ENCODE data around the gene SATB1.
"Not testable (repeated sequence)": the region's sequence is repeated elsewhere in the genome, so short reads cannot be mapped to it uniquely, and the experiment has no call there.

SATB1 gene

GRCh38 chr3:18449618-18450017 is 24.5 kb upstream of the SATB1 start:
- H2BK5ac ChIP-seq (ENCODE audit: low read length); H2AK5ac ChIP-seq (ENCODE audit: low read length); H3K18ac ChIP-seq (ENCODE audit: low read length); H3K27ac ChIP-seq (ENCODE audit: low read depth, low read length); H2BK15ac ChIP-seq (replicated peaks; ENCODE audit: low read depth); H4K8ac ChIP-seq (ENCODE audit: low read depth, low read length); H3K4ac ChIP-seq (ENCODE audit: low read depth, low read length); H3K56ac ChIP-seq (ENCODE audit: low read length); H3K9ac ChIP-seq (ENCODE audit: low read length); H3K4me2 ChIP-seq (ENCODE audit: low read length); H3K27me3 ChIP-seq (ENCODE audit: insufficient read depth, low read length, poor library complexity); H3K23ac ChIP-seq (ENCODE audit: low read length); H3K4me3 ChIP-seq (ENCODE audit: low read length); H4K5ac ChIP-seq (ENCODE audit: low read length); H3K4me1 ChIP-seq (ENCODE audit: control insufficient read depth, low read depth, low read length); H3K36me3 ChIP-seq (ENCODE audit: control insufficient read depth, insufficient read depth, low read length); H3K79me1 ChIP-seq (ENCODE audit: low read length); H3K79me2 ChIP-seq (ENCODE audit: control insufficient read depth, insufficient read depth, low read length); H2BK120ac ChIP-seq (ENCODE audit: low read depth, low read length): not testable (repeated sequence)
- WGBS (ENCODE audit: extremely low coverage, insufficient coverage, low lambda C conversion rate), result no CpG with 5 or more reads among the region's 6 CpGs
- DNase-seq, result peak; percentile 12

DNA sequence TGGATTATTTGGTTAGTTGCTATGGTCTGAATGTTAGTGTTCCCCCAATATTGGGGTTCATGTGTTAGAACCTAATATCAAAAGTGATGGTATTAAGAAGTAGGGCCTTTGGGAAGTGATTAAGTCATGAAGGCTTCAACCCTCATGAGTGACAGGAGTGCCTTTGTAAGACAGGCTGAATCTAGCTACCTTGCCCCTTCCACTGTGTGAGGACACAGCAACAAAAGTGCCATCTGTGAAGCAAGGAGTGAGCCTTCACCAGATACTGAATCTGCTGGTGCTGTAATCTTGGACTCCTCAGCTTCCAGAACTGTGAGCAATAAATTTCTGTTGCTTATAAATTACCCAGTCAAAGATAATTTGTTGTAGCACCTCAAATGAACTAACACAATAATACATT is 22.6 kb upstream of the SATB1 start:
- H3K79me2 ChIP-seq (ENCODE audit: control insufficient read depth, insufficient read depth, low read length), result peaks cover 4% of the 10 kb centered on the region
- H3K4me3 ChIP-seq (ENCODE audit: low read length), result no peak overlapping the region
- H3K56ac ChIP-seq (ENCODE audit: low read length), result no peak overlapping the region
- peaks cover 2% of the 10 kb centered on the region for H3K4me1 ChIP-seq (ENCODE audit: control insufficient read depth, low read depth, low read length)
- no peak overlapping the region for H2BK5ac ChIP-seq (ENCODE audit: low read length)
- no peak overlapping the region for H3K4me2 ChIP-seq (ENCODE audit: low read length)
- no peak overlapping the region for H3K18ac ChIP-seq (ENCODE audit: low read length)
- no peak overlapping the region for H3K27ac ChIP-seq (ENCODE audit: low read depth, low read length)
- H4K5ac ChIP-seq (ENCODE audit: low read length), result no peak overlapping the region
- H3K23ac ChIP-seq (ENCODE audit: low read length), result no peak overlapping the region
- H3K4ac ChIP-seq (ENCODE audit: low read depth, low read length), result no peak overlapping the region
- no peaks in the 10 kb centered on the region for H3K36me3 ChIP-seq (ENCODE audit: control insufficient read depth, insufficient read depth, low read length)
- H2BK120ac ChIP-seq (ENCODE audit: low read depth, low read length), result no peak overlapping the region
- no peak for DNase-seq
- H2BK15ac ChIP-seq (replicated peaks; ENCODE audit: low read depth), result no peak overlapping the region
- H3K79me1 ChIP-seq (ENCODE audit: low read length), result peaks cover 4% of the 10 kb centered on the region
- H2AK5ac ChIP-seq (ENCODE audit: low read length), result no peak overlapping the region
- H3K9ac ChIP-seq (ENCODE audit: low read length), result no peak overlapping the region
- no peaks in the 10 kb centered on the region for H3K27me3 ChIP-seq (ENCODE audit: insufficient read depth, low read length, poor library complexity)
- no peak overlapping the region for H4K8ac ChIP-seq (ENCODE audit: low read depth, low read length)

DNA sequence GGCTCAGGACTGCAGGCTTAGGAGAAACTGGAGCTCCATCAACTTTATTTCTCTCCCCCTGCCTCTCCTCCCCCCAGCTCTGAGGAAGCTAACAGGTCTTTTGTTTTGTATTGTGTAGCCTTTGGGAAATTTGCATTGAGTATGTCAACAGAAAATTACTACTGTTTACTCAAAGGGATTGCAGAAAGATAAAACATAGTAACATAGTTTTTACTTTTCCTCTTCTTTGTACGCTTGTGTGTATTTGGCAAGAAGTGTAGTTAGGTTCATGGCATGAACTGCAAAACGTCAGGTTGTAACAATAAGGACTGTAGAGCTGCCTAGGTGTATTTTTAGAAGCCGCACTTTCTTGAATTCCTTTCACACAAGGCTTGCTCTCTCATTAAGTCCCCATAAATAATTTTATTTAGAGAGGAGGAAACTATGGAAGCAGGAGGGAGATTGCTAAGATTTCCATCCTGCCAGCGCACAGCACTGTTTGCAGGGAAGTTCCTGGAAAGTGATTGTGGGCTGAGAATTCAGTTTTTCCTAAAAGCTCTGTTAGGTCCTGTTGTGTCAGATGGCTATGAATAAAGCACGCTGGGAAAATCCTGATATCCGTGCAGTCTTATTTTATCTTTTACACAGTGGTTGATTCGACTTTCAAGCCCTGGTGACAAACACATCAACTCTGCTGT is 21.1 kb upstream of the SATB1 start:
- Histone ChIP-seq H2BK15ac (replicated peaks; ENCODE audit: low read depth) (peak overlapping the region; percentile 3), H3K18ac (ENCODE audit: low read length) (no peak overlapping the region), H3K27ac (ENCODE audit: low read depth, low read length) (no peak overlapping the region), H4K5ac (ENCODE audit: low read length) (no peak overlapping the region), H3K4me2 (ENCODE audit: low read length) (peak overlapping the region; percentile 53), H3K4me1 (ENCODE audit: control insufficient read depth, low read depth, low read length) (peaks cover 2% of the 10 kb centered on the region), H2BK120ac (ENCODE audit: low read depth, low read length) (no peak overlapping the region), H3K4me3 (ENCODE audit: low read length) (peak overlapping the region; percentile 27), H2AK5ac (ENCODE audit: low read length) (no peak overlapping the region), H3K27me3 (ENCODE audit: insufficient read depth, low read length, poor library complexity) (no peaks in the 10 kb centered on the region), H3K79me2 (ENCODE audit: control insufficient read depth, insufficient read depth, low read length) (peaks cover 4% of the 10 kb centered on the region), H3K23ac (ENCODE audit: low read length) (no peak overlapping the region), H3K56ac (ENCODE audit: low read length) (peak overlapping the region; percentile 94), H3K4ac (ENCODE audit: low read depth, low read length) (no peak overlapping the region), H4K8ac (ENCODE audit: low read depth, low read length) (no peak overlapping the region), H2BK5ac (ENCODE audit: low read length) (no peak overlapping the region), H3K9ac (ENCODE audit: low read length) (peak overlapping the region; percentile 76), H3K79me1 (ENCODE audit: low read length) (peaks cover 4% of the 10 kb centered on the region), H3K36me3 (ENCODE audit: control insufficient read depth, insufficient read depth, low read length) (no peaks in the 10 kb centered on the region)
- WGBS (ENCODE audit: extremely low coverage, insufficient coverage, low lambda C conversion rate), result no CpG with 5 or more reads among the region's 7 CpGs
- DNase-seq, result peak; percentile 43

GRCh38 chr3:18445401-18446148 is 20.4 kb upstream of the SATB1 start:
- peak overlapping the region; percentile 80 for H2BK15ac ChIP-seq (replicated peaks; ENCODE audit: low read depth)
- H3K4me2 ChIP-seq (ENCODE audit: low read length), result peak overlapping the region; percentile 53
- peak overlapping the region; percentile 77 for H3K4ac ChIP-seq (ENCODE audit: low read depth, low read length)
- peaks cover 2% of the 10 kb centered on the region for H3K4me1 ChIP-seq (ENCODE audit: control insufficient read depth, low read depth, low read length)
- H3K79me1 ChIP-seq (ENCODE audit: low read length), result peaks cover 4% of the 10 kb centered on the region
- H3K27ac ChIP-seq (ENCODE audit: low read depth, low read length), result no peak overlapping the region
- H4K8ac ChIP-seq (ENCODE audit: low read depth, low read length), result peak overlapping the region; percentile 16
- peak overlapping the region; percentile 91 for H3K23ac ChIP-seq (ENCODE audit: low read length)
- peak overlapping the region; percentile 77 for H2BK120ac ChIP-seq (ENCODE audit: low read depth, low read length)
- no peak overlapping the region for H2AK5ac ChIP-seq (ENCODE audit: low read length)
- H2BK5ac ChIP-seq (ENCODE audit: low read length), result no peak overlapping the region
- peak; percentile 32 for DNase-seq
- no peaks in the 10 kb centered on the region for H3K27me3 ChIP-seq (ENCODE audit: insufficient read depth, low read length, poor library complexity)
- H3K18ac ChIP-seq (ENCODE audit: low read length), result peak overlapping the region; percentile 99
- H3K4me3 ChIP-seq (ENCODE audit: low read length), result peak overlapping the region; percentile 27
- peak overlapping the region; percentile 76 for H3K9ac ChIP-seq (ENCODE audit: low read length)
- peaks cover 4% of the 10 kb centered on the region for H3K79me2 ChIP-seq (ENCODE audit: control insufficient read depth, insufficient read depth, low read length)
- no peaks in the 10 kb centered on the region for H3K36me3 ChIP-seq (ENCODE audit: control insufficient read depth, insufficient read depth, low read length)
- peak overlapping the region; percentile 94 for H3K56ac ChIP-seq (ENCODE audit: low read length)
- no peak overlapping the region for H4K5ac ChIP-seq (ENCODE audit: low read length)
- WGBS (ENCODE audit: extremely low coverage, insufficient coverage, low lambda C conversion rate), result no CpG with 5 or more reads among the region's 33 CpGs

GRCh38 chr3:18444595-18445400 is 19.7 kb upstream of the SATB1 start:
- peaks cover 4% of the 10 kb centered on the region for H3K79me2 ChIP-seq (ENCODE audit: control insufficient read depth, insufficient read depth, low read length)
- peak overlapping the region; percentile 16 for H4K8ac ChIP-seq (ENCODE audit: low read depth, low read length)
- no peaks in the 10 kb centered on the region for H3K27me3 ChIP-seq (ENCODE audit: insufficient read depth, low read length, poor library complexity)
- peak overlapping the region; percentile 80 for H2BK15ac ChIP-seq (replicated peaks; ENCODE audit: low read depth)
- peak overlapping the region; percentile 92 for H2BK120ac ChIP-seq (ENCODE audit: low read depth, low read length)
- no peak overlapping the region for H2BK5ac ChIP-seq (ENCODE audit: low read length)
- H3K18ac ChIP-seq (ENCODE audit: low read length), result peak overlapping the region; percentile 99
- peak overlapping the region; percentile 48 for H3K23ac ChIP-seq (ENCODE audit: low read length)
- peak overlapping the region; percentile 72 for H3K4me3 ChIP-seq (ENCODE audit: low read length)
- peaks cover 2% of the 10 kb centered on the region for H3K4me1 ChIP-seq (ENCODE audit: control insufficient read depth, low read depth, low read length)
- peaks cover 4% of the 10 kb centered on the region for H3K79me1 ChIP-seq (ENCODE audit: low read length)
- no peaks in the 10 kb centered on the region for H3K36me3 ChIP-seq (ENCODE audit: control insufficient read depth, insufficient read depth, low read length)
- peak overlapping the region; percentile 76 for H3K9ac ChIP-seq (ENCODE audit: low read length)
- peak overlapping the region; percentile 48 for H3K27ac ChIP-seq (ENCODE audit: low read depth, low read length)
- no peak overlapping the region for H2AK5ac ChIP-seq (ENCODE audit: low read length)
- H3K4ac ChIP-seq (ENCODE audit: low read depth, low read length), result peak overlapping the region; percentile 77
- peak; percentile 84 for DNase-seq
- peak overlapping the region; percentile 94 for H3K56ac ChIP-seq (ENCODE audit: low read length)
- no peak overlapping the region for H4K5ac ChIP-seq (ENCODE audit: low read length)
- WGBS (ENCODE audit: extremely low coverage, insufficient coverage, low lambda C conversion rate), result no CpG with 5 or more reads among the region's 113 CpGs
- H3K4me2 ChIP-seq (ENCODE audit: low read length), result peak overlapping the region; percentile 96

Data from mesendoderm (in vitro differentiated cells).